ENCODE data around the gene TXNRD1. TPM values are rescaled to one million over a fixed set of nuclear protein-coding genes. Genes with fewer than 3 reads are reported as not detected.

TXNRD1 gene
- total and polyA plus RNA-seq, 2 of the 8 experiments (the other 6 are each of a cell fraction or from before 2014, with no cell fraction given), result 56.8 to 127 TPM

DNA sequence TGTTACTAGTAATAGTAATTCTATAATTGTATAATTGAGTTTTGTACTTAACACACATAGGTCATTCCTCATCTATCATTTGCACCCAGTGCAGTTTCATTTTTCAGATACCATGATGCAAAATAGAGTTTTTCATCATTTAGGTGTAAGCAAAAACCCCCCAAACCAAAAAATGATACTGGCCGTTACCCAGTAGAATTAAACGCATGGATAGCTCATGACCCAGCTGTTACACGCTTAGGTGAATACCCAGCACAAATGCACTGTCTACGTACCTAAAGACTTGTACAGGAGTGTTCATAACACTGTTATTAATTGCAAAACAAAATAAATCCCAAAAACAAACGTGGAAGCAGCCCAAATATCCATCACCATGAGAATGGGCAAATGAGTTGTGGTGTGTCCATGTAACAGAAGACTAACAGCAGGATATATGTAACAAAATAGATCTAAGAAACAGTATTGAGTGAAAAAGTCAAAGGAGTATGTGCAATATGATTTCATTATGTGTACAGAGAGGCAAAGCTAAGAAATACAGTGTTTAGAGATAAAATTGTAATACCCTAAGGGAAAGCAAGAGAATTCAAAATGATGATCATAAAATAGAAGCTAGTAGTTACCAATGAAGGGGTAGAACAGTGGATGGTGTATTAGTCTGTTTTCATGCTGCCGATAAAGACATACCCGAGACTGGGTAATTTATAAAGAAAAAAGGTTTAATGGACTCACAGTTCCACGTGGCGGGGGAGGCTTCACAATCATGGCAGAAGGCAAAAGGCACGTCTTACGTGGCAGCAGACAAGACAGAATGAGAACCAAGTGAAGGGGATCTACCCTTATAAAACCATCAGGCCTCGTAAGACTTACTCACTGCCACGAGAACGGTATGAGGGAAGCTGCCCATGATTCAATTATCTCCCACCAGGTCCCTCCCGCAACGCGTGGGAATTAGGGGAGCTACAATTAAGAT is 137.7 kb downstream of the TXNRD1 start:
- Histone ChIP-seq H3K9ac (replicated peaks in 1 of 4; ENCODE audit: extremely low read depth in 1 of 4, low read depth in 3 of 4, low read length in 3 of 4) (no peak overlapping the region), H3K27ac (ENCODE audit: low read depth, low read length) (no peak overlapping the region), H2BK20ac (ENCODE audit: low read length) (no peak overlapping the region), H4K5ac (ENCODE audit: insufficient read length, low read depth, low read length) (no peak overlapping the region), H3K4ac (replicated peaks; ENCODE audit: insufficient read length, low read depth, low read length) (no peak overlapping the region), H3K56ac (replicated peaks; ENCODE audit: insufficient read length, low read depth, low read length) (no peak overlapping the region), H3K18ac (ENCODE audit: extremely low read depth, low read length) (no peak overlapping the region), H2AFZ (ENCODE audit: low read length) (no peak overlapping the region), H3K36me3 (ENCODE audit: control insufficient read depth in 2 of 4, insufficient read depth in 4 of 4, low read length in 3 of 4) (peaks cover 5 to 16% (median 6%) of the 10 kb centered on the region in 4 experiments; a peak in 6 of 8 replicates), H3K79me2 (ENCODE audit: control insufficient read depth in 1 of 2, insufficient read depth in 2 of 2, low read length in 2 of 2) (no peaks in the 10 kb centered on the region), H2AK5ac (ENCODE audit: low read depth, low read length) (no peak overlapping the region), H3K23me2 (ENCODE audit: low read depth, low read length) (no peaks in the 10 kb centered on the region), H2BK5ac (ENCODE audit: low read depth, low read length) (no peak overlapping the region), H3K4me2 (ENCODE audit: insufficient read depth in 1 of 2, low read depth in 2 of 2, low read length in 2 of 2) (no peak overlapping the region), H4K8ac (ENCODE audit: extremely low read depth, insufficient read depth, low read length) (no peak overlapping the region), H3K14ac (ENCODE audit: insufficient read length) (no peak overlapping the region), H2BK120ac (replicated peaks; ENCODE audit: low read depth, low read length) (no peak overlapping the region), H3K27me3 (replicated peaks in 1 of 4; ENCODE audit: control insufficient read depth in 3 of 4, extremely low read depth in 1 of 4, insufficient read depth in 3 of 4, low read length in 3 of 4) (no peaks in the 10 kb centered on the region), H2BK12ac (ENCODE audit: low read depth, low read length) (no peak overlapping the region), H3K4me3 (ENCODE audit: extremely low read depth in 1 of 4, insufficient read depth in 2 of 4, low read depth in 3 of 4, low read length in 4 of 4) (no peak overlapping the region), H3K23ac (ENCODE audit: insufficient read length) (no peak overlapping the region), H3K9me3 (ENCODE audit: insufficient read depth in 2 of 2, low read depth in 1 of 2, low read length in 1 of 2) (no peaks in the 10 kb centered on the region), H3K79me1 (ENCODE audit: low read depth, low read length) (no peaks in the 10 kb centered on the region; the same call in 1 of the 2 replicates), H4K20me1 (replicated peaks in 1 of 2; ENCODE audit: control insufficient read depth in 1 of 2, insufficient read depth in 2 of 2, low read length in 2 of 2) (peaks cover 0 to 5% of the 10 kb centered on the region in 2 experiments), H4K91ac (replicated peaks; ENCODE audit: insufficient read length, low read length) (no peak overlapping the region), H2BK15ac (ENCODE audit: low read length) (no peak overlapping the region), H3K4me1 (replicated peaks in 1 of 4; ENCODE audit: control insufficient read depth in 3 of 4, insufficient read depth in 4 of 4, low read length in 3 of 4) (peaks cover 0 to 8% (median 6%) of the 10 kb centered on the region in 4 experiments; a peak in 5 of 7 replicates)
- WGBS, 2 experiments (ENCODE audit: extremely low coverage in 1 of 2, insufficient coverage in 1 of 2, insufficient read length in 1 of 2, insufficient replicate concordance in 2 of 2, low coverage in 1 of 2, low lambda C conversion rate in 2 of 2, missing lambda C conversion rate in 1 of 2), result 94% methylated on average over 17 of the region's 17 CpGs; no CpG with 5 or more reads in 1 of the 2 experiments
- no peak for FAIRE-seq
- POLR2A ChIA-PET (ENCODE audit: partially characterized antibody), result interaction anchor here (1.5 to 3.8 kb wide), 3 partner anchors 11 to 216 kb away, joined by 3 to 10 read pairs (median 6); partner anchors contain the start of gene NFYB
- peak in 1 of 2 experiments; percentile 32 for DNase-seq (ENCODE audit: low read depth in 1 of 2, low spot score in 2 of 2)
- CTCF ChIA-PET (ENCODE audit: partially characterized antibody), result interaction anchor here (0.6 to 1.3 kb wide), 2 partner anchors 9 to 775 kb away, joined by 3 read pairs; no protein-coding TSS in a partner anchor
- TF ChIP-seq BCL11A (IDR thresholded peaks at IDR 0.05; ENCODE audit: low read depth in 2 of 2, low read length in 2 of 2) (no peak), TEAD4 (IDR thresholded peaks at IDR 0.05; ENCODE audit: low read depth, low read length) (no peak), NRF1 (IDR thresholded peaks at IDR 0.05; ENCODE audit: low read depth, low read length) (no peak), CBX8 (IDR thresholded peaks at IDR 0.05; ENCODE audit: borderline replicate concordance, low read depth, low read length) (no peak), RFX5 (IDR thresholded peaks at IDR 0.05; ENCODE audit: borderline replicate concordance, low read depth, low read length) (no peak), ASH2L (IDR thresholded peaks at IDR 0.05; ENCODE audit: low read length) (no peak), BRCA1 (IDR thresholded peaks at IDR 0.05; ENCODE audit: low read depth, low read length) (no peak), KDM4A (IDR thresholded peaks at IDR 0.05; ENCODE audit: low read depth, low read length, severe bottlenecking) (no peak)
- TF ChIP-seq, protein P1, sequence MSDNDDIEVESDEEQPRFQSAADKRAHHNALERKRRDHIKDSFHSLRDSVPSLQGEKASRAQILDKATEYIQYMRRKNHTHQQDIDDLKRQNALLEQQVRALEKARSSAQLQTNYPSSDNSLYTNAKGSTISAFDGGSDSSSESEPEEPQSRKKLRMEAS (IDR thresholded peaks at IDR 0.05), result no peak
- TF ChIP-seq, protein P2, sequence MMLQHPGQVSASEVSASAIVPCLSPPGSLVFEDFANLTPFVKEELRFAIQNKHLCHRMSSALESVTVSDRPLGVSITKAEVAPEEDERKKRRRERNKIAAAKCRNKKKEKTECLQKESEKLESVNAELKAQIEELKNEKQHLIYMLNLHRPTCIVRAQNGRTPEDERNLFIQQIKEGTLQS (IDR thresholded peaks at IDR 0.05; ENCODE audit: insufficient read depth, low read depth, low read length), result no peak

Data from H1 (cell line).